GM06990 (cell line): ENCODE results near the gene DENND1A.

Experiments
- DNase-seq: peaks from one replicate; pipeline ENCODE4 v3.0.0-alpha.2; 2011; ENCODE audit not compliant: insufficient read length; ENCODE audit errors: extremely low read depth
- H3K27me3 ChIP-seq: replicated peaks from 2 replicates; pipeline ENCODE4 v1.6.0; 2011; ENCODE audit warnings: low read length; ENCODE audit not compliant: control insufficient read depth, insufficient read depth
- H3K36me3 ChIP-seq: 2 replicates; pipeline ENCODE4 v1.5.1; 2011; ENCODE audit warnings: low read length; ENCODE audit not compliant: control insufficient read depth, insufficient read depth
- H3K4me3 ChIP-seq: replicated peaks from 2 replicates; pipeline ENCODE4 v1.5.1; 2011; ENCODE audit warnings: low read depth, mild to moderate bottlenecking, control low read depth, low read length
- TF ChIP-seq, protein P1 (sequence below): IDR thresholded peaks from 2 replicates; pipeline ENCODE4 v1.5.1; 2011; ENCODE audit warnings: low read length, control low read depth, mild to moderate bottlenecking, inconsistent platforms; ENCODE audit not compliant: insufficient read depth, poor library complexity, severe bottlenecking

DENND1A gene

GRCh38 chr9:123927625-123928532 lies 2.0 kb downstream of the DENND1A start:
- peak overlapping the region; percentile 72 for H3K4me3 ChIP-seq
- no peaks in the 10 kb centered on the region for H3K27me3 ChIP-seq
- DNase-seq = peak; percentile 40
- no peaks in the 10 kb centered on the region; the same call in 1 of the 2 replicates for H3K36me3 ChIP-seq
- TF ChIP-seq, protein P1, sequence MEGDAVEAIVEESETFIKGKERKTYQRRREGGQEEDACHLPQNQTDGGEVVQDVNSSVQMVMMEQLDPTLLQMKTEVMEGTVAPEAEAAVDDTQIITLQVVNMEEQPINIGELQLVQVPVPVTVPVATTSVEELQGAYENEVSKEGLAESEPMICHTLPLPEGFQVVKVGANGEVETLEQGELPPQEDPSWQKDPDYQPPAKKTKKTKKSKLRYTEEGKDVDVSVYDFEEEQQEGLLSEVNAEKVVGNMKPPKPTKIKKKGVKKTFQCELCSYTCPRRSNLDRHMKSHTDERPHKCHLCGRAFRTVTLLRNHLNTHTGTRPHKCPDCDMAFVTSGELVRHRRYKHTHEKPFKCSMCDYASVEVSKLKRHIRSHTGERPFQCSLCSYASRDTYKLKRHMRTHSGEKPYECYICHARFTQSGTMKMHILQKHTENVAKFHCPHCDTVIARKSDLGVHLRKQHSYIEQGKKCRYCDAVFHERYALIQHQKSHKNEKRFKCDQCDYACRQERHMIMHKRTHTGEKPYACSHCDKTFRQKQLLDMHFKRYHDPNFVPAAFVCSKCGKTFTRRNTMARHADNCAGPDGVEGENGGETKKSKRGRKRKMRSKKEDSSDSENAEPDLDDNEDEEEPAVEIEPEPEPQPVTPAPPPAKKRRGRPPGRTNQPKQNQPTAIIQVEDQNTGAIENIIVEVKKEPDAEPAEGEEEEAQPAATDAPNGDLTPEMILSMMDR = no peak

- TF ChIP-seq, protein P1 = no peak
- DNase-seq = no peak
- no peaks in the 10 kb centered on the region; the same call in 1 of the 2 replicates for H3K36me3 ChIP-seq
- H3K27me3 ChIP-seq = no peaks in the 10 kb centered on the region
- peak overlapping the region; percentile 17 for H3K4me3 ChIP-seq
These were observed 3.0 kb downstream of the DENND1A start for GRCh38 chr9:123926941-123927340.

DNA sequence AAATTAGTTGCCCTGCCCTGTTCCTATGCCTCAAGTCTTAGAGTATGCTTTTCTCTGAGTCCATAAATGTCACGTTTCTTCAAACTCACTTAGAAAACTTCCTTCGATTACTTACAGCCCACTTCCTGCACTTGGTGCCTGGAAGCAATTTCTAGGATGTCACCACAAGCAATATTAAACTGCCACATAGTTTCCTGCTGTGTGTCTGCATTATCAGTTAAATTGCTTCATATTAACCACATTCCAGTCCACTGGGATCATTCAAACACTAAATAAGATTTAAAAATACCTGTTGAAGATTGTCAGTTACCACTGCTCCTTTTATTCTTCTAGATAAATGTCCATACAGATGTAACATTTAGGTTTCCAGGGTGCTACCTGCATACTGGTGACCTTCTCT lies 4.1 kb downstream of the DENND1A start:
- Histone ChIP-seq H3K4me3 (no peak overlapping the region), H3K27me3 (no peaks in the 10 kb centered on the region), H3K36me3 (no peaks in the 10 kb centered on the region; the same call in 1 of the 2 replicates)
- no peak for DNase-seq
- TF ChIP-seq, protein P1 = no peak

DNA sequence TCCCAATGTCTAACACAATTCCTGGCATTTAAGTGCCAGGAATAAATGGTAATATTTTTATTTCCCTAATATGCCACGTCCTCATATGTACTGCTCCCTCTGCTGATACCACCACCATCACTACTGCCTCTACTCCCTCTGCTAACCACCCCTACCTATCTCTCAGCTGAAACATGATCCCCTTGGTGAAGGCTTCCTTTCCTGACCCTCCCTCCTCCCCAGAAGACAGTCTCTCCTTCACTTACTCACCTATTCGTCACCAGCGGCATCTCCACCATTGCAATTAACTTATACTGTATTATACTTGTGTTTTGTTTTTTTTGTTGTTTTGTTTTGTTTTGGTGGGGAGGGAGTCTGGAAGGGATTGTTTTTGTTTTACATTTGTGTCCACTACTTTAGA lies 4.8 kb downstream of the DENND1A start:
- Histone ChIP-seq H3K36me3 (no peaks in the 10 kb centered on the region; the same call in 1 of the 2 replicates), H3K4me3 (no peak overlapping the region)
- DNase-seq = no peak

GRCh38 chr9:123924727-123925126 lies 5.2 kb downstream of the DENND1A start:
- DNase-seq = no peak
- H3K36me3 ChIP-seq = no peaks in the 10 kb centered on the region; the same call in 1 of the 2 replicates
- no peak overlapping the region for H3K4me3 ChIP-seq
- H3K27me3 ChIP-seq = no peaks in the 10 kb centered on the region
- TF ChIP-seq, protein P1 = no peak

More for the DNA sequence above, 4.8 kb downstream of the DENND1A start:
- no peaks in the 10 kb centered on the region for H3K27me3 ChIP-seq
- TF ChIP-seq, protein P1 = no peak
